Endodermal cell (in vitro differentiated cells): ENCODE results near the gene SCTR. TPM values are rescaled to one million over a fixed set of nuclear protein-coding genes. Genes with fewer than 3 reads are reported as not detected.

Experiments
- DNase-seq: peaks from one replicate; pipeline ENCODE4 v3.0.0-alpha.2; 2017
- H3K27ac ChIP-seq: 2 replicates; pipeline ENCODE4 v1.5.1; 2013; ENCODE audit warnings: mild to moderate bottlenecking, low read depth, low read length, moderate library complexity
- H3K27me3 ChIP-seq: 2 replicates; pipeline ENCODE4 v1.6.1; 2013; ENCODE audit warnings: mild to moderate bottlenecking, low read length, moderate library complexity; ENCODE audit not compliant: insufficient read depth, control insufficient read depth, poor library complexity, severe bottlenecking
- H3K36me3 ChIP-seq: 2 replicates; pipeline ENCODE4 v1.7.0; 2013; ENCODE audit warnings: mild to moderate bottlenecking, low read length, moderate library complexity; ENCODE audit not compliant: control insufficient read depth, insufficient read depth
- H3K4me1 ChIP-seq: one replicate; pipeline ENCODE4 v1.7.0; 2013; ENCODE audit warnings: low read length; ENCODE audit not compliant: control insufficient read depth, insufficient read depth
- H3K4me3 ChIP-seq: 2 replicates; pipeline ENCODE4 v1.5.1; 2013; ENCODE audit warnings: mild to moderate bottlenecking, low read length, moderate library complexity
- H3K9ac ChIP-seq: 2 replicates; pipeline ENCODE4 v1.6.1; 2013; ENCODE audit warnings: mild to moderate bottlenecking, low read length, moderate library complexity; ENCODE audit not compliant: poor library complexity, severe bottlenecking; ENCODE audit errors: extremely low read depth
- H3K9me3 ChIP-seq: 2 replicates; pipeline ENCODE4 v1.6.1; 2013; ENCODE audit warnings: mild to moderate bottlenecking, low read length, moderate library complexity; ENCODE audit not compliant: control insufficient read depth
- H3K27ac Mint-ChIP-seq: 2 replicates; pipeline ENCODE4 v1.8.0; 2020; ENCODE audit warnings: mixed read lengths
- H3K27me3 Mint-ChIP-seq: 2 replicates; pipeline ENCODE4 v1.8.0; 2021; ENCODE audit warnings: mild to moderate bottlenecking, mixed read lengths; ENCODE audit not compliant: insufficient read depth
- H3K36me3 Mint-ChIP-seq: 2 replicates; pipeline ENCODE4 v1.8.0; 2020; ENCODE audit warnings: low read depth, mixed read lengths
- H3K4me1 Mint-ChIP-seq: 2 replicates; pipeline ENCODE4 v1.8.0; 2020; ENCODE audit warnings: mixed read lengths
- H3K4me3 Mint-ChIP-seq: 2 replicates; pipeline ENCODE4 v1.8.0; 2020; ENCODE audit warnings: mild to moderate bottlenecking, moderate library complexity, mixed read lengths
- H3K9me3 Mint-ChIP-seq: 2 replicates; pipeline ENCODE4 v1.8.0; 2020; ENCODE audit warnings: mild to moderate bottlenecking, mixed read lengths
- WGBS, 2 experiments: methylation state at CpG; one replicate each; pipeline versions ENCODE4 v1.1.5 to v1.1.7; 2013; ENCODE audit warnings: missing lambda C conversion rate in 2 of 2, mixed read lengths in 1 of 2; ENCODE audit not compliant: insufficient coverage in 1 of 2, insufficient read length in 1 of 2; 5-methylcytosine and 5-hydroxymethylcytosine counted together
- total RNA-seq, 2 donors: library from RNA; stranded (reverse); fragmentation: NEBNext Ultra II Directional in 1 of 2; extraction: Animal tissue kit (Norgen Biotek cat#: 25700) in 1 of 2; gene quantifications; 2 replicates in 1 of 2; 3 replicates in 1 of 2; pipeline ENCODE4 v1.2.1, GENCODE V29; 2021
- TF ChIP-seq, protein P1 (sequence below): fragments of 200-600 bp; sonication (generic); conservative IDR thresholded peaks from 2 replicates; pipeline ENCODE4 v1.5.0; 2021; ENCODE audit warnings: antibody characterized with exemption, mild to moderate bottlenecking

Gene SCTR
- total RNA-seq, 2 donors from 2014 or later: 0.20 to 0.49 TPM

DNA sequence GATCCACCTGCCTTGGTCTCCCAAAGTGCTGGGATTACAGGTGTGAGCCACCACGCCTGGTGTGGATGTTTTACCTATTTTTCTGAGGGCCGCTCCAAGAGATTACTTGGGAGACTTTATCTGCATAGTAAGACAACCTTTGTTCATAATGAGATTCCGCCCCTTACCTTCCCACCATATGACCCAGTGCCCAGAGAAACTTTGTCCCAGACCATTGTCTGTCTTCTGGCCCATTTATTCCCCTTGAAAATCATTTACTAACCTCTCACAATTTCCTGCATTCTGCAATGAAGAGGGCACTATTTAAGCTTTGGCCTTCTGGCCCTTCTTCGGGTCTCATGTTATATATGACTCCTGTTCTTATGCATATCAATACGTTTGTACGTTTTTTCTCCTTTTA, 106.4 kb downstream of the SCTR start:
- Mint-ChIP-seq H3K9me3 (peaks cover 36% of the 10 kb centered on the region), H3K4me1 (no peaks in the 10 kb centered on the region), H3K27ac (no peak overlapping the region), H3K27me3 (no peaks in the 10 kb centered on the region), H3K36me3 (peaks cover 13% of the 10 kb centered on the region), H3K4me3 (no peak overlapping the region)
- WGBS, 2 experiments: 96 to 97% methylated on average over 6 of the region's 6 CpGs
- Histone ChIP-seq H3K27me3 (no peaks in the 10 kb centered on the region), H3K9me3 (peaks cover 49% of the 10 kb centered on the region), H3K27ac (no peak overlapping the region), H3K9ac (no peak overlapping the region), H3K4me1 (peaks cover 3% of the 10 kb centered on the region), H3K36me3 (no peaks in the 10 kb centered on the region), H3K4me3 (no peak overlapping the region)
- DNase-seq: no peak
- TF ChIP-seq, protein P1, sequence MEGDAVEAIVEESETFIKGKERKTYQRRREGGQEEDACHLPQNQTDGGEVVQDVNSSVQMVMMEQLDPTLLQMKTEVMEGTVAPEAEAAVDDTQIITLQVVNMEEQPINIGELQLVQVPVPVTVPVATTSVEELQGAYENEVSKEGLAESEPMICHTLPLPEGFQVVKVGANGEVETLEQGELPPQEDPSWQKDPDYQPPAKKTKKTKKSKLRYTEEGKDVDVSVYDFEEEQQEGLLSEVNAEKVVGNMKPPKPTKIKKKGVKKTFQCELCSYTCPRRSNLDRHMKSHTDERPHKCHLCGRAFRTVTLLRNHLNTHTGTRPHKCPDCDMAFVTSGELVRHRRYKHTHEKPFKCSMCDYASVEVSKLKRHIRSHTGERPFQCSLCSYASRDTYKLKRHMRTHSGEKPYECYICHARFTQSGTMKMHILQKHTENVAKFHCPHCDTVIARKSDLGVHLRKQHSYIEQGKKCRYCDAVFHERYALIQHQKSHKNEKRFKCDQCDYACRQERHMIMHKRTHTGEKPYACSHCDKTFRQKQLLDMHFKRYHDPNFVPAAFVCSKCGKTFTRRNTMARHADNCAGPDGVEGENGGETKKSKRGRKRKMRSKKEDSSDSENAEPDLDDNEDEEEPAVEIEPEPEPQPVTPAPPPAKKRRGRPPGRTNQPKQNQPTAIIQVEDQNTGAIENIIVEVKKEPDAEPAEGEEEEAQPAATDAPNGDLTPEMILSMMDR: no peak

DNA sequence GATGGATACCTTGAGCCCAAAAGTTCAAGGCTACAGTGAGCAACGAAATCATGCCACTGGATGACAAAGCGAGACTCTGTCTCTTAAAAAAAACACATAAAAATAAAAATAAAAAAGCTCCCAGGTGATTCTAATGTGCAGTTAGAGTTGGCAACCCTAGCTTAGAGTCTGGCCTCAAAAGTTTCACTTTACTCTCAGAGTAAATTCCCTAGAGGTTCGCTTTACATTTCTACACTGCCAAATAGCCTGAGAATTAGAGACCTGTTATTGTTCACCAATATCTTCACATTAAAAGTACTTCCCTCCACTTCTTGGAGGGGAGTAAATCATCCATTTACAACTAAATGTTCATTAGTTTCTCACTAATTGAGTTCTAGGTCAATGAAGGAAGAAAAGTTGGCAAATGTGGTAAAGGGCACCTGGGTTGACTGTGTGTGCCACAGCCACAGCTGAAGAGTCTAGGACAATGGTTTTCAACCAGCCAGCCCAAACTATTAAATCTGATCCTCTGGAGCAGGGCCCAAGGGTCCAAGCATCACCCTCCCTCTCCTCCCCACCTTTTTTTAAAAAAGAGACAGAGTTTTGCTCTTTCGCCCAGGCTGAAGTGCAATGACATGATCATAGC, 107.9 kb downstream of the SCTR start:
- H3K36me3 Mint-ChIP-seq: peaks cover 12% of the 10 kb centered on the region
- 82 to 91% methylated on average over 2 to 4 of the region's 4 CpGs for WGBS, 2 experiments
- Histone ChIP-seq H3K4me3 (no peak overlapping the region), H3K9me3 (peaks cover 34% of the 10 kb centered on the region), H3K4me1 (peaks cover 3% of the 10 kb centered on the region), H3K36me3 (no peaks in the 10 kb centered on the region), H3K9ac (no peak overlapping the region), H3K27me3 (no peaks in the 10 kb centered on the region), H3K27ac (no peak overlapping the region)
- no peaks in the 10 kb centered on the region for H3K4me1 Mint-ChIP-seq
- H3K27ac Mint-ChIP-seq: no peak overlapping the region
- no peaks in the 10 kb centered on the region for H3K27me3 Mint-ChIP-seq
- DNase-seq: no peak
- no peak overlapping the region for H3K4me3 Mint-ChIP-seq
- TF ChIP-seq, protein P1: no peak
- peaks cover 23% of the 10 kb centered on the region for H3K9me3 Mint-ChIP-seq

DNA sequence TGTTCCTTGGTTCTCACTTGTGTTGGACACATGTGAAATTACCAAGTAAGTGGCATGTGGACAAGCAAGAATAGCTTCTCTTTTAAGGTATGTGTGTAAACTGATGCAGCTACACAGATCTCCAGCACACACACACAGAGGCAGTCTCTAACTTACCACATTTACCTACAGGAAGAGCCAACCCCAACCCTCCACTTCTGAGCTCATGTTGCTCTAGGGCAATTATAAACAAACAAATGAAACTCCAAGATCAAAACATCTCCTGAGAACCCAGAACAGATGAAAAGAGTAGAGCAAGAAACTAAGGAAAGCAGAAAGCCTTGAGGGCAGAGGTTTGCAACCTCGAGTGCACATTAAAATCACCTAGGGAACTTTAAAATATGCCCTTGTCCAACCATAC, 108.7 kb downstream of the SCTR start:
- peaks cover 26% of the 10 kb centered on the region for H3K9me3 ChIP-seq
- Mint-ChIP-seq H3K9me3 (peaks cover 21% of the 10 kb centered on the region), H3K36me3 (peaks cover 8% of the 10 kb centered on the region), H3K27me3 (no peaks in the 10 kb centered on the region), H3K4me3 (no peak overlapping the region), H3K4me1 (no peaks in the 10 kb centered on the region), H3K27ac (no peak overlapping the region)
- TF ChIP-seq, protein P1: no peak
- H3K4me3 ChIP-seq: no peak overlapping the region
- DNase-seq: no peak
- no peaks in the 10 kb centered on the region for H3K27me3 ChIP-seq
- H3K27ac ChIP-seq: no peak overlapping the region
- H3K36me3 ChIP-seq: no peaks in the 10 kb centered on the region
- WGBS, 2 experiments: 88% methylated on average over 1 of the region's 1 CpG; no CpG with 5 or more reads in 1 of the 2 experiments
- H3K9ac ChIP-seq: no peak overlapping the region
- peaks cover 3% of the 10 kb centered on the region for H3K4me1 ChIP-seq
